CD4-positive, alpha-beta T cell treated with Interleukin-17A for 1 hour (primary cell): ENCODE measurements around the gene SHD.
"Not testable (repeated sequence)": the region's sequence is repeated elsewhere in the genome, so short reads cannot be mapped to it uniquely, and the experiment has no call there.

ENCODE experiments used
- DNase-seq: peaks from one replicate; pipeline ENCODE4 v3.0.0-alpha.2; 2020

The SHD gene, protein sequence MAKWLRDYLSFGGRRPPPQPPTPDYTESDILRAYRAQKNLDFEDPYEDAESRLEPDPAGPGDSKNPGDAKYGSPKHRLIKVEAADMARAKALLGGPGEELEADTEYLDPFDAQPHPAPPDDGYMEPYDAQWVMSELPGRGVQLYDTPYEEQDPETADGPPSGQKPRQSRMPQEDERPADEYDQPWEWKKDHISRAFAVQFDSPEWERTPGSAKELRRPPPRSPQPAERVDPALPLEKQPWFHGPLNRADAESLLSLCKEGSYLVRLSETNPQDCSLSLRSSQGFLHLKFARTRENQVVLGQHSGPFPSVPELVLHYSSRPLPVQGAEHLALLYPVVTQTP

DNA sequence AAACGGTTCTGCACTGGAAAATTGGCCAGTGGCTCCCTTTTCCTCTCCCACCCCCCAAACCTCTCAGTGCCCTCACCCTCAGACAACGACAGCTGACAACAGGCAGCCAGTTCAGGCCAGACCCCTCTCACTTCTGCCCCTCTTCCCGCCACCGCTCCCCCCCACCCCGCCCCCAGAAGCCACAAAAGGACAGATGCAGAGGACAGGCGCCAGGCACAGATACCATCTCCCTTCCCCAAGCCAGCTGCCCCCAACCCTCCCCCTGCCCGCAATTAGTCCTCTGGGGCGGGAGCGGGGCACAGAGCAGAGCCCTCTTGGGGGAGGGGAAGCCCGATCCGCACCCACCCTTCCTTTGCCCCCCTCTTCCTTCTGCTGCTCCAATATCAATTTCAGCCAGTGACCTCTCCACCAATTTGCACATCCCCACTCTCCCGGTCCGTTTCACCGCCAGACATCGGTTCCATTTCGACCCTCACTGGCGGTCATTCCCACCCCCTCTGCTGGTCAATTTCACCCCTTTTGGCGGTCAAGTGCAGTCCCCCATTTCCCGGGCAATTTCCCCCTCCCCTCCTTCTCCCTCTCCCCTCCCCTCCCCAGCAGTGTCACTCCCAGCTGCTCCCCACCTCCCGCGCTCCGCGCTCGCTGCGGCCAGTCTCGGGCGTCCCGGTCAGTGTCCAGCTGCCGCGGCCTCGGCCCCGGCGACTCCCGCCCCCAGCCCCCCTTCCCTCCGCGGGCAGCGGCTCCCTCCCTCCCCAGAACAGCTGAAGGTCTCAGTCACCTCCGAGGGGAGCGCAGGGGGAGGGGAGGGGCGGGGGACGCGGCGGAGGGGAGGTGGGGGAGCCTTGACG lies at the start of gene SHD:
SHD (plus strand) TSS at position 848 of the 848 bp plus-strand sequence. CDS start 798 bp downstream, outside the sequence.
- no peak for DNase-seq

DNA sequence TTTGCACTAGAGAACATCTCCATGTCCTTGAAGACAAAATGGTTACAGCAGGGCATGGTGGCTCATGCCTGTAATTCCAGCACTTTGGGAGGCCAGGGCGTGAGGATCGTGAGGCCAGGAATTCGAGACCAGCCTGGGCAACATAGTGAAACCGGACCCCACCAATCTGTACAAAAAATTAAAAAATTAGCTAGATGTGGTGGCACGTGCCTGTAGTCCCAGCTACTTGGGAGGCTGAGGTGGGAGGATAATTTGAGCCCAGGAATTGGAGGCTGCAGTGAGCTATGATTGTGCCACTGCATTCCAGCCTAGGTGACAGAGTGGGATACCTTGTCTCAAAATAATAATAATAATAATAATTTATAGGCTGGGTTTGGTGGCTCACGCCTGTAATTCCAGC lies 48.8 kb upstream of the SHD start:
- DNase-seq: not testable (repeated sequence)

DNA sequence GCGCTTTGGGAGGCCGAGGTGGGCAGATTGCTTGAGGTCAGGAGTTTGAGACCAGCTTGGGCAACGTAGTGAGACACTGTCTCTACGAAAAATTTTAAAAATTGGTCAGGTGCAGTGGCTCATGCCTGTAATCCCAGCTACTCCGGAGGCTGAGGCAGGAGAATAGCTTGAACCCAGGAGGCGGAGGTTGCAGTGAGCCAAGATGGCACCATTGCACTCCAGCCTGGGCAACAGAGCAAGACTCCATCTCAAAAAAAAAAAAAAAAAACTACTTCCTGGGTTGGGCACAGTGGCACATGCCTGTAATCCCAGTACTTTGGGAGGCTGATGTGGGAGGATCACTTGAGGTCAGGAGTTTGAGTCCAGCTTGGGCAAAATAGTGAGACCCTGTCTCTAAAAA lies 47.5 kb upstream of the SHD start:
- not testable (repeated sequence) for DNase-seq

DNA sequence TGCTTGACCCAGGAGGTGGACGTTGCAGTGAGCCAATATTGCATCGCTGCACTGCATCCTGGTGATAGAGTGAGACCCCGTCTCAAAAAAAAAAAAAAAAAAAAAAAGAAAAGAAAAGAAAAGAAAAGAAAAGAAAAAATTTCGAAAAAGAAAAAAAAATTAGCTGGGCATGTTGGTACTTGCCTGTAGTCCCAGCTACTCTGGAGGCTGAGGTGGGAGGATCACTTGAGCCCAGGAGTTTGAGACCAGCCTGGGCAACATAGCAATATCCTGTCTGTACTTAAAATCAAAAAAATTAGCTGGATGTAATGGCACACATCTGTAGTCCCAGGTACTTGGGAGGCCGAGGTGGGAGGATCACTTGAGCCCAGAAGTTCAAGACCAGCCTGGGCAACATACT lies 46.9 kb upstream of the SHD start:
- DNase-seq: not testable (repeated sequence)

DNA sequence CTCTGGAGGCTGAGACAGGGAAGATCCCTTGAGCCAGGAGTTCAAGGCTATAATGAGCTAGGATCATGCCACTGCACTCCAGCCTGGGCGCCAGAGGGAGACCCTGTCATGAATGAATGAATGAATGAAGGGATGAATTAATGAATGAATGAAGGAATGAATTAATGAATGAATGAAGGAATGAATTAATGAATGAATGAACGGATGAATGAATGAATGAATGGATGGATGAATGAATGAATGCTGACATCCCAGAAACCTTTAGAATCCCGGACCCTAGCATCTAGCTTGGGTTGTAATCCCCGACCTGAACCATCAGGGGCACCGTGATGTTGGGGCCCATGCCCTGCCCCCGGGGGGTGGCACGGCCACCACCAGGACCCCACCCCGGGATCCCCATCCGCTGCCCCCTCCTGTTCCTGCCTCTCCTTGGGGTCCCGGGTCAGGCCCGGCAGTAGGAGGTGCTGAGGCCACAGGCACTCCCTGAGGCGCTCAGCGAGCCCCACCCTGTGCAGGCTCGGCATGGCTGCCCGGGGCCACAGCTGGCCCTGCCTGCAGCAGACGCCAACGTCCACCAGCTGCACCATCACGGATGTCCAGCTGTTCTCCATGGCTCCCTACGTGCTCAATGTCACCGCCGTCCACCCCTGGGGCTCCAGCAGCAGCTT lies 46.3 kb upstream of the SHD start:
- no peak for DNase-seq

DNA sequence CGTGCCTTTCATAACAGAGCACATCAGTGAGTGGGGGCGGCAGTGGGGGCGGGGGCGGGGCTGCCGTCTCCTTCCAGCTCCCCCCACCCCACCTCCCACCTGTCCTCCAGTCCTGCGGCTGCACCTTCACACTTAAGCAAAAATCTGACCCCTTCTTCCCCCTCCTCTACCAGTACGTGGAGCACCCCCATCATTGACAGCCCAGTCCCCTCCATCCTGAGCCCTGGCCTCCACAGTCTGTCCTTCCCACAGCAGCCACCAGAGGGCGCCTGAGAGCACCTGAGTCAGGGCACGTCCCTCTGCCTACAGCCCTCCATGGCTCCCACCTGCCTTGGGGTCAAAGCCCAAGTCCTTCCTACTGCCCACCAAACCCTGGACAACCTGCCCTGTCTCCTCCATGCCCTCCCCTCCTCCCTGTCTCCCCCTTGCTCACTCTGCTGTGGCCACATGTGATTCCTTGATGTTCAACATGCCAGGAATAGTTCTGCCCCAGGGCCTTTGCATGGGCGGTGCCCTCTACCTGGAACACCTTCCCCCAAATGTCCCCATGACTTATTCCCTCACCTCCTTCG lies 45.7 kb upstream of the SHD start:
- peak; percentile 61 for DNase-seq

DNA sequence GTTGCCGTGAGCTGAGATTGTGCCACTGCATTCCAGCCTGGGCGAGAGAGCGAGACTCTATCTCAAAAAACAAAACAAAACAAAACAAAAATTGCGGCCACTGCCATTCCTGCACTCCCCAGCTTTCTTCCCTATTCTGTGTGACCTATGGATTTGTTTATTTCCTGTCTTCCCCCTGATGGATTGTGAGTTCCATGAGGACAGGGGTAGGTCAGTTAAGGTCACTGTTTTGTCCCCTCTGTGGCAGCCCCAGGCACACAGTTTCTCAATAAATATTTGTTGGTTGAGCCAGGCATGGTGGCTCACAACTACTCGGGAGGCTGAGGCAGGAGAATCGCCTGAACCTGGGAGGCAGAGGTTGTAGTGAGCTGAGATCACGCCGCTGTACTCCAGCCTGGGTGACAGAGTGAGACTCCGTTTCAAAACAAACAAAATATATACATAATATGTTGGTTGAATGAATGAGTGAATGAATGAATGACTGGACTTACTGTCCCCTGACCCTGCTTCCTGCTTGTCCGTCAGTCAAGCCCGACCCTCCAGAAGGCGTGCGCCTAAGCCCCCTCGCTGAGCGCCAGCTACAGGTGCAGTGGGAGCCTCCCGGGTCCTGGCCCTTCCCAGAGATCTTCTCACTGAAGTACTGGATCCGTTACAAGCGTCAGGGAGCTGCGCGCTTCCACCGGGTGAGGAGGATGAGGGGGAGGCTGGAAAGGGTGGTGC lies 44.8 kb upstream of the SHD start:
- DNase-seq: no peak

DNA sequence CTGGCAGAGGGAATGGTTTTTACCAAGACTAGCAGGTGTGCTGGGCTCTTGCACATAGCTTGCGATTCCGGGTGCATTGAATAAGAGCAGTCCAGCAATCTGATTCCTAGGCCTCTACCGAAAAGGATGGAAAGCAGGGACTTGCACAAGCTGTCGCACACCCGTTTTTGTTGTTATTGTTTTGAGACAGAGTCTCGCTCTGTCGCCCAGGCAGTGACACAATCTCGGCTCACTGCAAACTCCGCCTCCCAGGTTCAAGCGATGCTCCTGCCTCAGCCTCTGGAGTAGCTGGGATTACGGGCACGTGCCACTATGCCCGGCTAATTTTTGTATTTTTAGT lies 44.2 kb upstream of the SHD start:
- DNase-seq: no peak

DNA sequence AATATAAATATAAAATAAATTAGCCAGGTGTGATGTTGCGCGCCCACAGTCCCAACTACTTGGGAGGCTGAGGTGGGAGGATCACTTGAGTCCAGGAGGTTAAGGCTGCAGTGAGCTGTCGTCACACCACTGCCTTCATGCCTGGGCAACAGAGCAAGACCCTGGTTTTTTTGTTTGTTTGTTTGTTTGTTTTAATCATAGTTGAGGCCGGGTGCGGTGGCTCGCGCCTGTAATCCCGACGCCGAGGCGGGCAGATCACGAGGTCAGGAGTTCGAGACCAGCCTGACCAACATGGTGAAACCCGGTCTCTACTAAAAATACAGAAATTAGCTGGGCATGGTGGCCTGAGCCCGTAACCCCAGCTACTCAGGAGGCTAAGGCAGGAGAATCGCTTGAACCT lies 41.6 kb upstream of the SHD start:
- DNase-seq: not testable (repeated sequence)

DNA sequence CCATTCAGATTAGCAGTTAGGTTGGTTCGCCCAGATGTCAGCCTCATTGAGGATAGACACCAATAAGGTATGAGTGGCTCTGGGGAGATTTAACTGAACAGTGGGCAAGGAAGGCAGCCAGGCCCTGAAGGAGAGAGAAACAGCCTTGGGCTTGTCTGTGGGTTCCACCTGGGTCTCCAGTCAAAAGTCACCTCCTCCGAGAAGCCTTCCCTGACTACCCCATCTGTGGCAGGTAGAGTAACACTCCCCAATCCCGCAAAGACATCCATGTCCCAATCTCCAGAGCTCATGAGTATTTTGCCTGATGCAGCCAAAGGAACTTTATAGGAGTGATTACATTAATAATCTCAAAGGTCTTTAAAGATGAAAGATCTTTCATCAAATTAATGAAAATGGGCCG lies 40.2 kb upstream of the SHD start:
- no peak for DNase-seq

DNA sequence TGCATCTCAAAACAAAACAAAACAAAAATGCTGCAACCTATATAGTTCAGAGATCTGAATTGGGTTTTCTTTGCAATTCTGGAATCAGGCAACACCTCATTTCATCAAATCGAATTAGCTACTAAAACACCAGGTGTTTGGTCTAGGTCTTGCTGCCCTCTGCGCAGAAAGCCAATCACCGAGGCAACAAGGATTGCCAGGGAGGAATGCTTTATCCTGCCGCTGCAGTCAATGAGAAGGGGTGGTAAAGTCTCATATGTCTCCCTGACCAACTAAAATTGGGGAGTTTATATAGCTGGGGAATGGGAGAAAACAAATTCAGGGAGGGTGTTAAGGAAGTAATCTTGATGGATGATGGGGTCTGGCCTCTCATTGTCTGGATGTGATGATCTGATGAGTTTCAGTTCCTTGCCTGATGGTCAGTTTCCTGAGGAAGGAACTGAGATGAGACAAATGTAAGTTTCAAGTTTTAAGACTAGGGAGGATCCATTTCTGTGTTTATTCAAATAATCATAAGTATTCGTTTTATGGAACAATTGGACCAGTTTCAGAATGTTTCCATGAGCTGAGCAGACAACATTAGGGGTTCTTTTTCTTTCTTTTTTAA lies 37.1 kb upstream of the SHD start:
- DNase-seq: no peak

DNA sequence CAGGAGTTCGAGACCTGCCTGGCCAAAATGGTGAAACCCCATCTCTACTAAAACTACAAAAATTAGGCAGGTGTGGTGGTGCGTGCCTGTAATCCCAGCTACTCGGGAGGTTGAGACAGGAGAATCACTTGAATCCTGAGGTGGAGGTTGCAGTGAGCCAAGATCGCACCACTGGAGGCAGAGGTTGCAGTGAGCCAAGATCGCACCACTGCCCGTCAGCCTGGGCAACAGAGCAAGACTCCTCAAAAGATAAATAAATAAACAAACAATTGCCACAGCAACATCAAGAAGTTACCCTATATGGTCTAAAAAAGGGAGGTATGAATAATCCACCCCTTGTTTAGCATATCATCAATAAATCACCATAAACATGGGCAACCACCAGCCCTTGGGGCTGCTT lies 33.1 kb upstream of the SHD start:
- not testable (repeated sequence) for DNase-seq

DNA sequence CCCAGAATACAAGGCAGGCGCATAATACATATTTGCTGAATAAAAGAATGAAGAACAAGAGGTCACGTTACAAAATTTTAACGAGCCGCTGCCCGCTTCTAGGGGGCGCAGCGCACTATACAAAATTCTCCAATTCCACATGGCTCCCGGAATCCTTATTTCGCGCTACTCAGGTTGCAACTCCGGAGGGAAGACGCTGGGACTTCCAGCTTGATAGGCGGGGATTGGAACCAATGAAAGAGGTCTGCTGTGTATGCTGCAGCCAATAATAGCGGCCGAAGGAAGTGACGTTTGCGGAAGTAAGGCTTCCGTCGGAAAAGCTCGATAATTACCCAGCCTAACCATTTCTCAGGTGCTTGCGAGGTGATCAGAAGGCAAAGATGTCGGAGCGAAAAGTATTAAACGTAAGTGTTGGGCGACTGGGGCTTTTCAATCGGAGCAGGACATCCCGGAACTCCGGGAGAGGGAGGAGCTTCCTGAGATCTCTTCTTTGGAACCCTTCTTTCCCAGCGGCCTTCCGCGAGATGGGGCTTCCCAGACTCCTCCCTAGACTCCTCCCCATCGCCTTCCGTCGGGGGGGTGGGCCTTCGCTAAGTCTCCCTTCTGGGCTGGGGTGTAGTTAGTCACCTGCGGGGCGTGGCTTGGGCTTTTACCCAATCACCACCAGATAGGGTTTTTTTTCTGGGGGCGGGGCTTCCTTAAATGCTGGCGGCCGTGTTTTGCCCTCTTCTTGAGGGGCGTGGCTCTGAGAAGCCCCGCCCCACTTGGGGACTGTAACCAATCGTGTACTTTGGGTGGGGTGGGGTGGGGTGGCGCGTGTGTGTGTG lies 32.1 kb upstream of the SHD start, which contains the start of gene YJU2:
YJU2 (plus strand) TSS at position 314 of the 827 bp plus-strand sequence; CDS start at position 381, 67 bp downstream.
- peak; percentile 99 for DNase-seq

DNA sequence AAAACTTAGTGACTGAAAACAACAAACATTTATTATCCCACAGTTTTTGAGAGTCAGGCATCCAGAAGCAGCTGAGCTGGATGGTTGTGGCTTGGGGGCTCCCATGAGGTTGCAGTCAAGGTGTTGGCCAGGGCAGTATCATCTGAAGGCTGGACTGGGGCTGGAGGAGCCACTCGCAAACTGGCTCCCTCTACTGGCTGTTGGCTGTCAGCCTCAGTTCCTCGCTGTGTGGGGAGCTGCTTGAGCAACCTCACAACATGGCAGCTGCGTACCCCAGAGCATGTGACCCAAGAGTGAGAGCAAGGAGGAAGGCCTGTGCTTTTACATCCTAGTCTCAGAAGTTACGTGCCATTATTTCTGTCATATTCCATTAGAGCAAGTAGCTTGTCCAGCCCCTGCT lies 22.5 kb upstream of the SHD start:
- DNase-seq: no peak

DNA sequence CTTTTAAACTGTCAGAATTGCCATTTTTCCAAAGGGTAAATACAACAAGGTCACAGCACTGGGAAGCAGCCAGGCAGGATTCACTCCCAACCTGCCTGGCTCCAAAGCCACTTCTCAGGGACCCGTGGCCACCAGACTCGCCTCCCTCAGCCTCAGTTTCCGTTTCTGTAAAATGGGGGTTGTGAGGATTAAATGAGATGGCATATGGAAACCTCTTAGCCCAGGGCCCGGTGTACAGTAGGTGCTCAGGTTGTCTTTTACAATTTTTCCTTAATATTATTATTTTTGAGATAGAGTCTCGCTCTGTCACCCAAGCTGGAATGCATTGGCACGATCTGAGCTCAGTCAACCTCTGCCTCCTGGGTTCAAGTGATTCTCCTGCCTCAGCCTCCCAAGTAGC lies 22.0 kb upstream of the SHD start:
- no peak for DNase-seq

DNA sequence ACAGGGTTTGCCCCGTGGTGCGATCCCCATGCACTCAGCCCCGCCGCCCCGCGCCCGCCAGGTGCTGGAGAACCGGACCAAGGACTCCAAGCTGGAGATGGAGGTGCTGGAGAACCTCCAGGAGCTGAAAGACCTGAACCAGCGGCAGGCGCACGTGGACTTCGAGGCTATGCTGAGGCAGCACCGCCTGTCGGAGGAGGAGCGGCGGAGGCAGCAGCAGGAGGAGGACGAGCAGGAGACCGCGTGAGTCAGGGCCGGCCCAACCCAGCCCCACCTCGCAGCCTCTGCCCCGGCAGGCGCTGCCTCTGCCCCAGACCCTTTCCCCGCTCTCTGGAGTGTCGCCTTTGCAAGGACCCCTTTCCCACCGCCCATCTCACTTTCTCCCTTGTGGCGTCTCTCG lies 20.9 kb upstream of the SHD start:
- no peak for DNase-seq

DNA sequence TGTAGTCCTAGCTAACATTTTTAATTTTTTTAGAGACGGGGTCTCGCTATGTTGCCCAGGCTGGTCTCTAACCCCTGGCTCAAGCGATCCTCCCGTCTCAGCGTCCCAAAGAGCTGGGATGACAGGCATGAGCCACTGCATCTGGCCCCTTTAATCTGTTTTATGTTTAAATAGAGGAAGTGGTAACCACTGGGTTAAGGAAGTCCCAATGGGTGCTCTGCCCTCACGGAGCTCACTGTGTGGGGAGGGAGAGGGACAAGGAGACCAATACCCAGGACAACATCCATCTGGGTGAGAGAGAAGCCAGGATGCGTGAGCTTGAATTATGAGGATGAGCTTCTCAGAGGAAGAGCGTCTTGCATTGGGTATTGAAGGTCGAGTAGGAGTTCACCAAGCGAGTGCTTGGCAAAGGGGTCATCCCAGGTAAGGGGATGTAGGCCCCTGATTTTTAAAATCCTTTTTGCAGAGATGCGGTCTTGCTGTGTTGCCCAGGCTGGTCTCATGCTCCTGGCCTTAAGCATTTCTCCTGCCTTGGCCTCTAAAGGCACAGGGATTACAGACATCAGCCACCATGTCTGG lies 18.4 kb upstream of the SHD start:
- DNase-seq: no peak

DNA sequence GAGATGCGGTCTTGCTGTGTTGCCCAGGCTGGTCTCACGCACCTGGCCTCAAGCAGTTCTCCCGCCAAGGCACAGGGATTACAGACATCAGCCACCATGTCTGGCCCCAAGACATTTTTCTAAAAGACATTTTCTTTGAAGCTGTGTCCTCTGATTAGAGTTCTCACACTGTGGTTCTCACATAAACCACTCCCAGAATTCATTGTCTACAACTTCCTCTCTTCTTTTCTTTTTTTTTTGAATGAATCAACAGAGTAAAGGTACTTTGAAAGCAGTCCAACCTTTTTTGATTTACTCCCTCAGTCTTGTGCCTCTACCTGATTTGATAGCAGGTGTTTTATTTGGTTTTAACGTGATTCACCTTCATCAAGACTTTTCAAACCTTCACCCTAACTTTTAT lies 14.3 kb upstream of the SHD start:
- peak; percentile 20 for DNase-seq

DNA sequence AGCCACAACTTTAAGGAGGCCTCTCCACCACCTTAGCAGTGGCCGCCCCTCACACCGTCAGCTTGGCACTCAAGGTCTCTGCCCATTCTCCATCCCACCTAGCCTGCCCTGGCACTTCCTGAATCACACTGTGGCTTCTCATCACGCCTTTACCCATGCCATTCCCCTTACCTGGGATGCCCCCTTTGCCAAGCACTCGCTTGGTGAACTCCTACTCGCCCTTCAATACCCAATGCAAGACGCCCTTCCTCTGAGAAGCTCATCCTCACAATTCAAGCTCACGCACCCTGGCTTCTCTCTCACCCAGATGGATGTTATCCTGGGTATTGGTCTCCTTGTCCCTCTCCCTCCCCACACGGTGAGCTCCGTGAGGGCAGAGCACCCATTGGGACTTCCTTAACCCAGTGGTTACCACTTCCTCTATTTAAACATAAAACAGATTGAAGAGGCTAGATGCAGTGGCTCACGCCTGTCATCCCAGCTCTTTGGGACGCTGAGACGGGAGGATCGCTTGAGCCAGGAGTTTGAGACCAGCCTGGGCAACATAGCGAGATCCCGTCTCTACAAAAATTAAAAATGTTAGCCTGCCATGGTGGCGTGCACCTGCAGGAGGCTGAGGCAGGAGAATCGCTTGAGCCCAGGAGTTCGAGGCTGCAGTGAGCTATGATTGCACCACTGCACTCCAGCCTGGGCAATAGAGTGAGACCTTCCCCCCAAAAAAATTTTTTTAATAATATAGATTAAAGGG lies 12.6 kb upstream of the SHD start:
- no peak for DNase-seq
